NCI-H1417 treated with DMSO at 0.1 percent for 48 hours (cell line): Measurements from ENCODE around the gene TSPAN5.
A peak's percentile ranks its signal among the peaks of the same experiment; 100 is the strongest.

Experiments
- DNase-seq: peaks from one replicate; lab custom pipeline; 2025; lab: John Stamatoyannopoulos, UW

TSPAN5 gene

GRCh38 chr4:98673288-98673644 lies 14.9 kb upstream of the TSPAN5 start:
- no peak for DNase-seq

DNA sequence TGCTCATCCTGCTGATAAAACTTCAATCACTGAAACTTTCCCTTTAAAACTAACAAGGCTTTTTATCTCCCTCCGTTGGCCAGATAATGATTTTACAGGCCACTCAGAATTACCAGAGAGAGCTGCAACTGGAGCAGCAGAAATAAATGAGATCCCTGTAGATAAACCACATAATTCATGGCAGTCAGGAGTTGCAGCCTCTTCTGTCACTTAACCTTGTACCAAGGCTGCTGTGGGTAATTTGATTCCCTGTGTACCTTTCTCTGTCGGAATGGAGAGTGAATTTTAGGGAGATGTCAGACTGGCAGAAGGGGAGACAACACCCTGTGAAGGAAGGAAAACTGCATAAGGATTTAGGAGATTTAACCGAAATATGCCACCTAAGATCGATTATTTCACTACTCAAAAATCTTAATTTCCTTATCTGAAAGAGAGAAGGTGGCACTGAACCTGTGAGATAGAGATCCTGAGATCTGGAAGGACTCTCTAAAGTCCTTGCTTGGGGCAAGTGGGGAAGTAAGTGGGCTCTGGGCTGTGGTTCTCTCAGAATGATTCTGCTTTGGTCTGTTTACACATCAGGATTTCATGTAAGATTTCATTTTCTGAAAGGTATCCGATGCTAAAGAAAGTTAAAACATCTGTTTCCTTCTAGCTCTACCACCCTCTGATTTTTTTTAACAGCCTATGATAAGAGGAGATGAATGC lies 14.3 kb upstream of the TSPAN5 start:
- no peak for DNase-seq

GRCh38 chr4:98671131-98671530 lies 12.7 kb upstream of the TSPAN5 start:
- DNase-seq: no peak

- DNase-seq: no peak
These were observed 11.8 kb upstream of the TSPAN5 start for GRCh38 chr4:98670186-98670585.

DNA sequence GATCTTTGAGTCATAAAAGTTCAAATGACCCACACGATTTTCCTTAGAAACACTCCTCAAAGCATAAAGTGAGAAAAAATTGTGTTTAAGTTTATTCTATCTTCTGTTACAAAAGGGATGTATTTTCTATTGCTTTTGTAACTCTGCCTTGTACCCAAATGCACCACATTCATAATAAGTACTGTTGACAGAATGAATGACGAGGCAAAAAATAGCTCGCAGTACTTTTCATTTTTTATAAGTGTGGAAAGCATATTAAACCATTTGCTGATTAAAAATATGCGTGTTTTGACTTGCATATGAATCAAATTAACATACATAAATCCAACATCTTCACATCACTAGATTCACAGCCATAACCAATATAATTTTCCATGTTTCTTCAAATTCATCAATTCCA lies 11.2 kb upstream of the TSPAN5 start:
- no peak for DNase-seq

- DNase-seq: no peak
These were observed 6.5 kb upstream of the TSPAN5 start for GRCh38 chr4:98664959-98665358.

DNA sequence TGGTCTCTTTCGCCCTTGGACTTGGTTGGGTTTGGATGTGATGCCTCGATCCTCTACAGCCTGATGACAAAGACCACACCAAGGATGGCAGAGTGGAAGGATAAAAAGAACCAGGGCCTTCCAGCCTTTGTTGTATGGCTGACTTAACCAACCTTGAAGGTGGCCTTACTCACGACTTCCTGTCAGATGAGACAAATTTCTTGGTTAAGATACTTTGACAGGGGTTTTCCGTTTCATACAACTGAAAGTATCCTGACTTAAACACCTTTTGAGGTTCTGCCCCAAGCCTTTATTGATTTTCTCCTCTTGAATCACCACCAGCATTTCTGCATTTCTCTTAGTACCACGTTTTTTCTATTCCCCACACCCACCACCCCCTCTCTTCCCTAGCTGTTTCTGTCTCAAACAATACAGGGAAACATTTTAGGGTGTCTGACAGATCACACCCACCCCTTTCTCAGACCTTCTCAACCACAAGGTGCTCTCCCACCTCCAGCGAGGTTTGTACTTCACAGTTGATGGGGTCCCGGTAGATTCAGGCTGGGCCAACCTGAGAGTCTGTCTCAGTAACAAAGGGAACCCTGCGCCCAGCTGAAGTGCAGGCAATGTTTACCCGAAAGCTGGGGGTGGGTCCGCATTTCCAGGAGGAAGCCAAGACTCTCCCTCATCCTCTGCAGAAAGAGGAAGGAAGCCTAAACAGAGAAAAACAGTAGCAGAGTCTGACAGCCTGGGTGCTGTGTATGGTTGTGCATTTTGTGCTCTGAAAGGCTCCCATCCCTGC lies 5.0 kb upstream of the TSPAN5 start:
- no peak for DNase-seq

DNA sequence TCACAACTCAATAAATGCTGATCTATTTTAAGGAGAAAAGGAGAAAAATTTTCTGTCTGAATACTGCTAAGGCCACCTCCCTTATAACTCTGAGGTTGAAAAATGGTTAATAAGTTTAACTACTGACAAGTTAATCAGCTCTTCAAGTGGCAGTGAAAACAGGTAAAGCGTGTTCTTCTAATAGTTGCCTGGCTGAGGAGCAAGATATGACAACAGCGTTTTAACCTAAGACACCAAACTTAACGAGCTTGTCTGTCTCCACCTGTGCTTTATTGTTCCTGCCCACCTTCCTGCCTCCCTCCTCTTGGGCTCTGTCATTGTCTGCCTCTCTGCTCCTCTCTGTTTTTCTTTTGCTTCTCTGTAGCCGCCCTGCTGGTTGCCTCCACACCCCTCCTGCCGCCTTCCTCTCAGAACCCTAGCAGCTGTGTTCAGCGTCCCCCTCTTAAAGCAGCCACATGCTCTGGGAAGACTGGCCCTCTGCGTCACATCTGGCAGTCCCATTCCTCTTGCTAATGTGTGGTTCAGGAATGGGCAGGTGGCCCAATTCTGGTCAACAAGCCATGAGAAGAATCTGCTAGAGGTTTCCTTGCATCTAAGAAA lies 4.3 kb upstream of the TSPAN5 start:
- no peak for DNase-seq

- no peak for DNase-seq
These were observed 3.6 kb upstream of the TSPAN5 start for GRCh38 chr4:98662055-98662453.

- DNase-seq: no peak
These were observed 3.1 kb upstream of the TSPAN5 start for GRCh38 chr4:98661371-98662054.

- DNase-seq: no peak
These were observed 1.5 kb upstream of the TSPAN5 start for GRCh38 chr4:98659741-98660462.

DNA sequence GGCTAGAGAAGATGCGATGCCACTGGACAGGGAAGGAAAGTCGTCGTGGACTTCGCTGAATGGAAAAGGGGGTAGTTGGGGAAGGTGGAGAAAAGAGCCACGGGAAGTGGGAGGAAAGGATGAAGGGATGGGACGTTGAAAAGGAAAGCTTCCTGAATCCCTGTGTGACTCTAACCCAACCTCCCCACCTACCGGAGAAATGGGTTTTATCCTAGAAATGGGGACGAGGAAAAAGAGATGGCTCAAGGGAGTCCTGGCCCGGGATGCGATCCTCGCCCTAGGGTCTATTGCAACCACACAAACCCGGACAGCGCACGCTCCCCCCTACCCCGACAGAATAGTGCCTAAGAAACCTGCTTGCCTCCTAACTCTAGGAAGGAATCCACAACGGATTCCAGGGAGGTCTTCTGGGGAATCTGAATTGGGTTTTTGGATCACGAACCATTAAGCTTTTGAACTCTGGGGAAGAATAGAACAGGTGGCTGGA lies 738 bp upstream of the TSPAN5 start:
- no peak for DNase-seq

- DNase-seq: peak; percentile 22
These were observed 702 bp downstream of the TSPAN5 start for GRCh38 chr4:98657531-98658286.

DNA sequence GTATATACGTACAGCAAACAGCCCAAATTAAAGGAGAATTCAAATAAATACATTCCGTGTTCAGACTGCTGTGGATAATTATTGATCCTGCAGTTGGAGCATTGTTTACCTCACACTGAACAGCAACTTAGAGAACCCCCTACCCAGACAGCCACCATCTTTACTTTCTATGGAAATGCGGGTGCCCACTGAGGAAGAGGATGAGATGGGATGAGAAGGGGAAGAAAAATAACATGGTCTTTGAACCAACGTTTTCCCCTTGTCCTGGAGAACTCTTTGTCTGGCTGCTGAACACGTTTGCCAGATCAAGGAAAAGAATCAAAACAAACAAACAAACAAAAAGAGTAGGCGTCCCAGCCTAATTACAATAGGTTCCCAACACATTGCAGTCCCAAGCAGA lies 1.5 kb downstream of the TSPAN5 start:
- no peak for DNase-seq

GRCh38 chr4:98656443-98656842 lies 2.0 kb downstream of the TSPAN5 start:
- DNase-seq: no peak

DNA sequence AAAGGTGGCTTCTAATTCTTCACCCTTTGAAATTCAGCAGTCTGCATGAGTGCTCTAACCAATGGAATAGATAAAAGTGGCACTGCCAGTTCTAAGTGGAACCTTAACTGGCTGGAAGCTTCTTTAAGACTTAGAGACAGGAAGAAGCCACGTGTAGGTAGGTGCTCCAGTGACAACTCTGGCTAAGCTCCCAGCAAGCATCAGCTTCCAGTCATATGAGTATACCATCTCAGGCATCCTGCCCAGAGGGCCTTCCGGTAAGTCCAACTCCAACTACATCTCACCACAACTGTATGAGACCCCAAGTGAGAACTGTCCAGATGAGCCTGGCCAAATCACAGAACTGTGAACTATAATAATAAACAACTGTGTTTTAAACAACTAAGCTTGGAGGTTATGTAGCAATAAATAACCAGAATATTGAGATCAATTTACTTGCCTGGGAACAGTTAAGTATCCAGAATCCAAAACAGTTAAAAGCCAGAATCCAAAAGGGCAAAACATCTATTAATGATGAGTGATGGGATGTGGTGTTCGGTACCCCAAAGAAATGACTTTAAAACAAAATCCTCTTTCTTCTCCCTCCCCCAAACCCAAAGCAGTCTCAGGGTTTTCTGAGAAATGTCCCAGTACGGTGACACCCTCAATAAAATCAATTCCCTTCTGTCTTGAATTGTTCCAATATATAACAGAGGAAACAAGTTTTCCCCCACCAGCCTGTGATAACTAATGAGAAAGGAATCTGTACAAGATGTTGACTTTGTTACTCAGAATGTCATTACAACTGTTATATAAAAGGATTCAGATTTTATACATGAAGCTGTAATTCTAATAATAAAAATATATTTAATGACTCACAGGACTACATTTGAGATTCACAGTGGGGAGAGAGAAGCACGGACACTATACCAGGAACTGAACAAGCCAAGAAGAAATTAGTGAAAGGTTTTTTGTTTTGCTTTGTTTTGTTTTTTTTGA lies 4.2 kb downstream of the TSPAN5 start:
- DNase-seq: no peak

DNA sequence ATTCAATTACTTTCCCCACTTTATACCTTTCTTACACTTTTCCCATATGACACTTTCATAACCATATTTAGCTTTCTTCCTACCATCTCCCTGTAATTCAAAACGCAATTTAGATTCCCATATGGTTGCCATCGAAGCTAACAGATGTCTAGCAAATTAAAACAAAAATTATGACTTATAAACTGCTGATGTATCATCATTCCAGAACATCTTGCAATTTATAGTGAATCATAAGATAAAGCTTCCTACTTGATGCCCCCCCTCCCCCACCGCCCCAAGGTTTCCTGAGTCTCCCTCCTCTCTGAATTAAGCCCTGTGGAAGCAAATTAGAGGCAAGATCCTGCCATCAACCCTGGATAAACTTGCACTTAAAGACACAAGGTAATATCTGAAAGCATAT lies 5.4 kb downstream of the TSPAN5 start:
- DNase-seq: no peak

GRCh38 chr4:98648602-98649001 lies 9.8 kb downstream of the TSPAN5 start:
- no peak for DNase-seq

DNA sequence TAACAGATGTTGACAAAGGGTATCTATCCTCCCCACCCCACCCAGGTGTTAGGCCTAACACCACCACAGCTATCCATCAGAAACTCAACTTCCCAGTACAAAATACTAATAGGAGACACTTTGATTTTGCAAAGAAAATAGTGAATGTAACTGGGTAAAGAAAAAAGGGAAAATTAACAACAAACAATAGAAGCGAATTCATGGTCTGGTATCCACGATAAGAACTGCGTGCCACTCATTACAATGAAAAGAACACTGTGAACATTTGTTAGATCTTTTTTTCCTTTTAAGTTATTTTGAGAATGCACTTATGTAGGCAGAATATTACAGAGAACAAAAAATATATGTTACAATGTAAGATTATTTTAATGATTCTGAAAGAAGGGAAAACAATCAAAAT lies 12.0 kb downstream of the TSPAN5 start:
- DNase-seq: no peak

GRCh38 chr4:98645527-98645926 lies 12.9 kb downstream of the TSPAN5 start:
- no peak for DNase-seq
